Adrenal gland (tissue), 12 donors: ENCODE measurements around the gene SYNCRIP. TPM values are rescaled to one million over a fixed set of nuclear protein-coding genes. Genes with fewer than 3 reads are reported as not detected.
A peak's percentile ranks its signal among the peaks of the same experiment; 100 is the strongest.

Experiments used
- DNase-seq, 7 donors: peaks; one replicate each; pipeline ENCODE4 v3.0.0-alpha.2; 2019 to 2020
- H3K27ac ChIP-seq, 5 donors: fragments of 200-600 bp; sonication (generic) in 4 of 5; 1 replicate in 3 of 5; 2 replicates in 2 of 5; pipeline versions ENCODE4 v1.5.1 to v1.8.0; 2016 to 2020; ENCODE audit warnings: mild to moderate bottlenecking in 1 of 5
- H3K27me3 ChIP-seq: fragments of 200-600 bp; 2 replicates; pipeline ENCODE4 v1.8.0; 2021
- H3K36me3 ChIP-seq, 2 donors: fragments of 200-600 bp; replicated peaks in 1 of 2; 1 replicate in 1 of 2; 2 replicates in 1 of 2; pipeline versions ENCODE4 v1.5.1 to v1.8.0; 2018 to 2022
- H3K4me1 ChIP-seq, 2 donors: fragments of 200-600 bp; replicated peaks in 1 of 2; 1 replicate in 1 of 2; 2 replicates in 1 of 2; pipeline versions ENCODE4 v1.5.1 to v1.8.0; 2018 to 2021
- H3K4me3 ChIP-seq, 4 donors: fragments of 200-600 bp; sonication (generic) in 3 of 4; one replicate each; pipeline ENCODE4 v1.5.1; 2016 to 2018
- H3K9me3 ChIP-seq, 3 donors: fragments of 200-600 bp; sonication (generic) in 1 of 3; replicated peaks in 1 of 3; 1 replicate in 2 of 3; 2 replicates in 1 of 3; pipeline versions ENCODE4 v1.5.1 to v1.8.0; 2016 to 2021
- POLR2A ChIP-seq, 2 donors: fragments of 450-650 bp; IDR thresholded peaks; one replicate each; pipeline ENCODE4 v1.6.1; 2017; ENCODE audit warnings: antibody characterized with exemption in 2 of 2, mild to moderate bottlenecking in 2 of 2, moderate library complexity in 1 of 2
- WGBS, 4 donors: extraction: QIAGEN DNeasy Blood & Tissue Kit in 2 of 4; methylation state at CpG; one replicate each; pipeline versions ENCODE4 v1.1.5 to v1.1.7; 2013 to 2017; 5-methylcytosine and 5-hydroxymethylcytosine counted together
- intact Hi-C, 2 donors: fragments of 100-400 bp; cut with DNase I; formaldehyde crosslinking; loops; one replicate each; pipeline versions ENCODE4 v1.14.1 to v1.15.0; 2022 to 2023
- polyA plus RNA-seq, 3 donors: library from polyadenylated mRNA; stranded (reverse); fragments of 200-250 nt in 2 of 3; fragments of 350-450 nt in 1 of 3; fragmentation: Illumina TruSeq in 1 of 3; extraction: RNeasy Lipid Tissue Mini Kit (QIAGEN cat#74804) in 1 of 3; gene quantifications; one replicate each; pipeline ENCODE4 v1.2.3, GENCODE V29; 2013 to 2014
- total RNA-seq, 9 donors: library from RNA; depleted of rRNA in 4 of 9; stranded (reverse); fragments of >200 nt in 4 of 9; fragments of 120-200 nt in 1 of 9; fragmentation: NEBNext Ultra II Directional in 1 of 9; extraction: Animal tissue kit (Norgen Biotek cat#: 25700) in 1 of 9; gene quantifications; one replicate each; pipeline versions ENCODE4 v1.1.0 to v1.2.4, GENCODE V29; 2013 to 2023
- TF ChIP-seq, protein P1 (sequence below), 6 experiments: fragments of 450-650 bp in 4 of 6; fragments of 200-600 bp in 2 of 6; sonication (generic) in 1 of 6; IDR thresholded peaks; 1 replicate in 5 of 6; 2 replicates in 1 of 6; pipeline versions ENCODE4 v1.5.1 to v1.8.0; 2016 to 2021; ENCODE audit warnings: antibody characterized with exemption in 6 of 6, mild to moderate bottlenecking in 2 of 6, moderate library complexity in 1 of 6
- donor health status: healthy with polysubstance abuse.
- donor health status: Bipolar disorder and iron deficiency.
- donor health status: DM: yes; HTN: yes; CAD: no.
- donor health status: DM: no; HTN: no; CAD: no.
- donor health status: DM: no; HTN: no; CAD: no.
- donor health status: DM: yes; HTN: yes; CAD: no.

Gene SYNCRIP
- total and polyA plus RNA-seq, 12 donors = 21.9 to 173 (median 54.9) TPM

DNA sequence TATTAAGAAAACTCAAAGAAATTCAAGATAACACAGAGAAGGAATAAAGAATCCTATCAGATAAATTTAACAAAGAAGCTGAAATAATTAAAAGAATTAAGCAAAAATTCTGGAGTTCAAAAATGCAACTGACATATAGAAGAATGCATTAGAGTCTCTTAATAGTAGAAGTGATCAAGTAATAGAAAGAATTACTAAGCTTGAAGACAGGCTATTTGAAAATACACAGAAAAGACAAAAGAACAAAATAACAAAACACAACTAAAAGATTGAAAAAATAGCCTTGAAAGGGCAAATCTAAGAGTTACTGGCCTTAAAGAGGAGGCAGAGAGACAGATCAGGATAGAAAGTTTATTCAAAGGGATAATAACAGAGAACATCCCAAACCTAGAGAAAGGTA, 61.1 kb downstream of the SYNCRIP start:
- TF ChIP-seq, protein P1, sequence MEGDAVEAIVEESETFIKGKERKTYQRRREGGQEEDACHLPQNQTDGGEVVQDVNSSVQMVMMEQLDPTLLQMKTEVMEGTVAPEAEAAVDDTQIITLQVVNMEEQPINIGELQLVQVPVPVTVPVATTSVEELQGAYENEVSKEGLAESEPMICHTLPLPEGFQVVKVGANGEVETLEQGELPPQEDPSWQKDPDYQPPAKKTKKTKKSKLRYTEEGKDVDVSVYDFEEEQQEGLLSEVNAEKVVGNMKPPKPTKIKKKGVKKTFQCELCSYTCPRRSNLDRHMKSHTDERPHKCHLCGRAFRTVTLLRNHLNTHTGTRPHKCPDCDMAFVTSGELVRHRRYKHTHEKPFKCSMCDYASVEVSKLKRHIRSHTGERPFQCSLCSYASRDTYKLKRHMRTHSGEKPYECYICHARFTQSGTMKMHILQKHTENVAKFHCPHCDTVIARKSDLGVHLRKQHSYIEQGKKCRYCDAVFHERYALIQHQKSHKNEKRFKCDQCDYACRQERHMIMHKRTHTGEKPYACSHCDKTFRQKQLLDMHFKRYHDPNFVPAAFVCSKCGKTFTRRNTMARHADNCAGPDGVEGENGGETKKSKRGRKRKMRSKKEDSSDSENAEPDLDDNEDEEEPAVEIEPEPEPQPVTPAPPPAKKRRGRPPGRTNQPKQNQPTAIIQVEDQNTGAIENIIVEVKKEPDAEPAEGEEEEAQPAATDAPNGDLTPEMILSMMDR (IDR thresholded peaks at IDR 0.05) = no peak
- TF ChIP-seq POLR2A (IDR thresholded peaks at IDR 0.05) = no peak
- H3K36me3 ChIP-seq = no peaks in the 10 kb centered on the region
- H3K9me3 ChIP-seq = peaks cover 0 to 15% (median 0%) of the 10 kb centered on the region in 3 donors
- no peak overlapping the region for H3K27ac ChIP-seq
- intact Hi-C loops = no loop called here
- DNase-seq = no peak
- H3K4me1 ChIP-seq = peaks cover 6 to 26% of the 10 kb centered on the region in 2 donors
- H3K4me3 ChIP-seq = no peak overlapping the region
- no peaks in the 10 kb centered on the region for H3K27me3 ChIP-seq

DNA sequence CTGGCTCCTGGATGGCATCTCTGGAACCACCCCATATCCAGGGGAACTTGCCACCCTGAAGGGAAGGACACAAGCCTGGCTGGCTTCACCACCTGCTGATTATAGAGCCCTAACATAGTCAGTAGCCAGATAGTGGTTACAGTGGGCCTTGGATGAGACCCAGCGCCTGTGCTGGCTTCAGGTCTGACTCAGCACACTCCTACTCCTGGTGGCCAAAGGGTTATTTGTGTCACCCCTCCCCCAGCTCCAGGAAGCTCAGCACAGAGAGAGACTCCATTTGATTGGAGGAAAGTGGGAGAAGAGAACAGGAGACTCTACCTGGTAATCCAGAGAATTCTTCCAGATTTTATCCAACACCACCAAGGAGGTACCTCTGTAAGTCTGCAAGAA, 61.8 kb downstream of the SYNCRIP start:
- WGBS, 4 donors = 40 to 80% (median 53%) methylated on average over 1 of the region's 1 CpG
- Histone ChIP-seq H3K27ac (peak overlapping the region in 2 of 5 donors; percentile 42 to 70), H3K4me1 (peaks cover 6 to 27% of the 10 kb centered on the region in 2 donors), H3K36me3 (no peaks in the 10 kb centered on the region), H3K9me3 (peaks cover 0 to 15% (median 0%) of the 10 kb centered on the region in 3 donors), H3K27me3 (no peaks in the 10 kb centered on the region), H3K4me3 (no peak overlapping the region)
- no peak for TF ChIP-seq POLR2A (IDR thresholded peaks at IDR 0.05)
- TF ChIP-seq, protein P1 (IDR thresholded peaks at IDR 0.05) = peak in 1 of 6 experiments; percentile 6
- peak; percentile 35 to 75 (median 69) for DNase-seq
- intact Hi-C loops = no loop called here

DNA sequence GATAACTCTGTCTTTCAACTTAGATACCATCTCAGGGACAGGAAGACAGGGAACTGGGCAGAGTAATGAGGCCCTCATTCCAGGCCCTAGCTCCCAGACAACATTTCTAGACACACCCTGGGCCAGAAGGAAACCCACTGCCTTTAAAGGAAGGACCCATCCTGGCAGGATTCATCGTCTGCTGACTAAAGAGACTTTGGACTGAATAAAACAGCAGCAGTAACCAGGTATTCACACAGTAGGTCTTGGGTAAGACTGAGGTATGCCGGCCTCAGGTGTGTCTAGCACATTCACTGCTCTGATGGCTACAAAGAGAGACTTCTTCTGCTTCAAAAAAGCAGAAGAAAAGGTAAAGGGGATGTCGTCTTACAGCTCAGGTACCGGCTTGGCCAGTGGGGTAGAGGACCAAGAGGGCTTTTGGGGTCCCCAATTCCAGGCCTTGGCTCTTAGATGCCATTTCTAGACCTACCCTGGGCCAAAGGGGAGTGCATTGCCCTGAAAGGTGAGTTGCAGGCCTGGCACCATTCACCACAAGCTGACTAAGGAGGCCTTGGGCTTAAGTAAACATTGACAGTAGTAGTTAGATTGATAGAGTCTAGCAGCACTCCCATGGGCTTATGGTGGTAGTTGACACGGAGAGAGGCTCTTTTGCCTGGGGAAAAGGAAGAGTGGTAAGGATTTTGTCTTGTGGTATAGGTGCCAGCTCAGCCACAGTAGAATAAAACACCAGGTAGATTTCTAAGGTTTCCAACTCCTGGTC, 62.4 kb downstream of the SYNCRIP start:
- no peak overlapping the region for H3K4me3 ChIP-seq
- peak overlapping the region in 2 of 5 donors; percentile 42 to 70 for H3K27ac ChIP-seq
- intact Hi-C loops = no loop called here
- no peaks in the 10 kb centered on the region for H3K27me3 ChIP-seq
- H3K9me3 ChIP-seq = peaks cover 0 to 15% (median 0%) of the 10 kb centered on the region in 3 donors
- DNase-seq = peak in 4 of 7 donors; percentile 19 to 35 (median 25)
- H3K4me1 ChIP-seq = peaks cover 6 to 33% of the 10 kb centered on the region in 2 donors
- no peaks in the 10 kb centered on the region for H3K36me3 ChIP-seq
- TF ChIP-seq POLR2A (IDR thresholded peaks at IDR 0.05) = no peak
- TF ChIP-seq, protein P1 (IDR thresholded peaks at IDR 0.05) = no peak
- WGBS, 4 donors = 84 to 87% (median 86%) methylated on average over 4 to 5 of the region's 5 CpGs

DNA sequence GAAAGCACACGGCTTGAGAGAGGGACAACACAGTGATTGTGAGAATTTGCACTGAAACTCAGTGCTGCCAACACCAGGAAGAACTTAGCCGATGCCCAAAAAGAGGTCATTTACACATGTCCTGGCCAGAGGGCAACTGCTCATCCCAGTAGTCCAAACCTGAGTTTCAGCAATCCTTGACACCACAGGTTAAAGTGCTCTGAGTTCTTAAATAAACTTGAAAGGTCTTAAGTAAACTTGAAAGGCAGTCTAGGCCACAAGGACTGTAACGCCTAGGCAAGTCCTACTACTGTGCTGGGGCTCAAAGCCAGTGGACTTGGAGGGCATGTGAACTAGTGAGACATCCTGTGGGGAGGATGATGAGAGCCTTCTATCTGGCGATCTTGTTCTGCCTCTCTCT, 63.1 kb downstream of the SYNCRIP start:
- TF ChIP-seq POLR2A (IDR thresholded peaks at IDR 0.05) = no peak
- TF ChIP-seq, protein P1 (IDR thresholded peaks at IDR 0.05) = no peak
- intact Hi-C loops = no loop called here
- Histone ChIP-seq H3K9me3 (peaks cover 0 to 15% (median 0%) of the 10 kb centered on the region in 3 donors), H3K27me3 (no peaks in the 10 kb centered on the region), H3K4me3 (no peak overlapping the region), H3K4me1 (peaks cover 6 to 38% of the 10 kb centered on the region in 2 donors), H3K36me3 (no peaks in the 10 kb centered on the region), H3K27ac (no peak overlapping the region)
- DNase-seq = no peak
- 79 to 90% (median 86%) methylated on average over 4 of the region's 4 CpGs for WGBS, 4 donors
